Transverse colon (tissue), 4 donors: Measurements from ENCODE around the gene SRSF10. TPM values are rescaled to one million over a fixed set of nuclear protein-coding genes. Genes with fewer than 3 reads are reported as not detected.

Experiments used
- DNase-seq: peaks from one replicate; pipeline ENCODE4 v3.0.0-alpha.2; 2019
- H3K27ac ChIP-seq, 4 donors: fragments of 200-600 bp; sonication (generic); 2 replicates each; pipeline ENCODE4 v1.5.1; 2016 to 2018; ENCODE audit warnings: inconsistent platforms in 4 of 4
- H3K27me3 ChIP-seq: fragments of 200-600 bp; sonication (generic); 2 replicates; pipeline ENCODE4 v1.5.1; 2017; ENCODE audit warnings: inconsistent platforms
- H3K36me3 ChIP-seq, 4 donors: fragments of 200-600 bp; sonication (generic); 2 replicates each; pipeline ENCODE4 v1.5.1; 2017 to 2019; ENCODE audit warnings: inconsistent platforms in 4 of 4
- H3K4me1 ChIP-seq, 4 donors: fragments of 200-600 bp; sonication (generic); 2 replicates each; pipeline ENCODE4 v1.5.1; 2017 to 2020; ENCODE audit warnings: inconsistent platforms in 4 of 4
- H3K4me3 ChIP-seq, 4 donors: fragments of 200-600 bp; sonication (generic); 1 replicate in 1 of 4; 2 replicates in 3 of 4; pipeline versions ENCODE4 v1.5.1 to v1.6.1; 2017 to 2019; ENCODE audit warnings: inconsistent platforms in 4 of 4
- H3K9me3 ChIP-seq, 2 donors: fragments of 200-600 bp; sonication (generic); 2 replicates each; pipeline ENCODE4 v1.5.1; 2017 to 2019; ENCODE audit warnings: inconsistent platforms in 2 of 2
- EP300 ChIP-seq: sonication (generic); formaldehyde crosslinking; IDR thresholded peaks from one replicate; pipeline ENCODE4 v1.6.1; 2017; ENCODE audit warnings: antibody characterized with exemption, low read depth
- POLR2A ChIP-seq: fragments of 450-650 bp; IDR thresholded peaks from one replicate; pipeline ENCODE4 v1.6.1; 2016; ENCODE audit warnings: antibody characterized with exemption, mild to moderate bottlenecking, moderate library complexity
- POLR2AphosphoS5 ChIP-seq, 3 donors: sonication (generic); formaldehyde crosslinking; IDR thresholded peaks; one replicate each; pipeline ENCODE4 v1.6.1; 2016; ENCODE audit warnings: antibody characterized with exemption in 3 of 3
- WGBS, 2 donors: methylation state at CpG; one replicate each; pipeline ENCODE4 v1.1.5; 2018; ENCODE audit warnings: low coverage in 1 of 2; 5-methylcytosine and 5-hydroxymethylcytosine counted together
- in situ Hi-C, 4 donors: fragments of 200-750 bp; cut with MboI; loops; one replicate each; pipeline versions ENCODE4 v1.15.0 to v1.15.1; 2017; ENCODE audit warnings: low sequenced_read_pairs in 3 of 4, low pct_ligation_motif_present in 1 of 4, low pct_unique_long_range_greater_than_20kb in 1 of 4
- intact Hi-C: fragments of 100-400 bp; cut with DNase I; formaldehyde crosslinking; loops from one replicate; pipeline ENCODE4 v1.15.1; 2023; ENCODE audit warnings: low total_unique reads
- total RNA-seq, 4 donors: library from RNA; depleted of rRNA; stranded (reverse); fragments of >200 nt; gene quantifications; one replicate each; pipeline ENCODE4 v1.1.0, GENCODE V29; 2016
- TF ChIP-seq, protein P1 (sequence below), 5 experiments: fragments of 200-600 bp in 3 of 5; fragments of 450-650 bp in 2 of 5; sonication (generic) in 3 of 5; IDR thresholded peaks; 1 replicate in 2 of 5; 2 replicates in 3 of 5; pipeline ENCODE4 v1.5.1; 2016 to 2017; ENCODE audit warnings: antibody characterized with exemption in 5 of 5, inconsistent platforms in 3 of 5, mild to moderate bottlenecking in 2 of 5, moderate library complexity in 1 of 5

SRSF10 gene
- total RNA-seq, 4 donors from 2014 or later = 58.4 to 140 (median 91.3) TPM

DNA sequence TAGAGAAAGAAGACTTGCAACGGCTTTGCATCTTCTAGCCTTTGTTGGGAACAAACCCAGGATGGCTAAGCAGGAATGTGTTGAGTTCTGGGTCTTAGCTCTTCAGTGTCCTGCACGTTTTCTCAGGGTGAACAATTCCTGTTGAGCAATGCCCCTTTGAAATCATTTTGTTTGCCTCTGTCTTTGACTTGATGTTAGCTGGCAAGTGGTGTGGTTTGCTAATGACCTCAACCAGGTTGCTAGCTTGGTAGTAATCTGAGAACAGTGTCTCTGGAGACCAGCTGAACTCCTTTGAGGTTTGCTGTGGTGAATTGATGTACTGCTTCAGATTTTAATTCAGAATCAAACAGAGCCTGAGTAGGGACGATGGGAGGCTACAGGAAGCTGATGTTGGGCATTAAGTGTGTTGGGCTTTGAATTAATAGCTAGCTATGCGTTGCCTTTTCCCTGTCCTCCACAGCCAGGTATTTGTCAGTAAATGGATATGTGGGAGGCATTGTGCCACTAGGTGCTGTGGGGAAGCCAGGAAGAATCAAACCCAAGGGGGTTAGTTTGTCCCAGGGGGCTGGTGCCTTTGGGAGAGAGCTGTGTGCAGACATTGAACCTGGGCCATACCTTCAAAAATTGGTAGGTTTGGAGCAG lies 23.3 kb upstream of the SRSF10 start:
- intact Hi-C loops = no loop called here
- TF ChIP-seq POLR2A (no peak), POLR2AphosphoS5 (IDR thresholded peaks at IDR 0.05) (no peak), EP300 (no peak)
- TF ChIP-seq, protein P1, sequence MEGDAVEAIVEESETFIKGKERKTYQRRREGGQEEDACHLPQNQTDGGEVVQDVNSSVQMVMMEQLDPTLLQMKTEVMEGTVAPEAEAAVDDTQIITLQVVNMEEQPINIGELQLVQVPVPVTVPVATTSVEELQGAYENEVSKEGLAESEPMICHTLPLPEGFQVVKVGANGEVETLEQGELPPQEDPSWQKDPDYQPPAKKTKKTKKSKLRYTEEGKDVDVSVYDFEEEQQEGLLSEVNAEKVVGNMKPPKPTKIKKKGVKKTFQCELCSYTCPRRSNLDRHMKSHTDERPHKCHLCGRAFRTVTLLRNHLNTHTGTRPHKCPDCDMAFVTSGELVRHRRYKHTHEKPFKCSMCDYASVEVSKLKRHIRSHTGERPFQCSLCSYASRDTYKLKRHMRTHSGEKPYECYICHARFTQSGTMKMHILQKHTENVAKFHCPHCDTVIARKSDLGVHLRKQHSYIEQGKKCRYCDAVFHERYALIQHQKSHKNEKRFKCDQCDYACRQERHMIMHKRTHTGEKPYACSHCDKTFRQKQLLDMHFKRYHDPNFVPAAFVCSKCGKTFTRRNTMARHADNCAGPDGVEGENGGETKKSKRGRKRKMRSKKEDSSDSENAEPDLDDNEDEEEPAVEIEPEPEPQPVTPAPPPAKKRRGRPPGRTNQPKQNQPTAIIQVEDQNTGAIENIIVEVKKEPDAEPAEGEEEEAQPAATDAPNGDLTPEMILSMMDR (IDR thresholded peaks at IDR 0.05) = no peak
- DNase-seq = no peak
- Histone ChIP-seq H3K36me3 (no peaks in the 10 kb centered on the region), H3K4me1 (no peaks in the 10 kb centered on the region), H3K27me3 (no peaks in the 10 kb centered on the region), H3K27ac (no peak overlapping the region), H3K9me3 (no peaks in the 10 kb centered on the region), H3K4me3 (no peak overlapping the region)
- WGBS, 2 donors = 56 to 83% methylated on average over 1 to 4 of the region's 4 CpGs
- in situ Hi-C loops = no loop called here

DNA sequence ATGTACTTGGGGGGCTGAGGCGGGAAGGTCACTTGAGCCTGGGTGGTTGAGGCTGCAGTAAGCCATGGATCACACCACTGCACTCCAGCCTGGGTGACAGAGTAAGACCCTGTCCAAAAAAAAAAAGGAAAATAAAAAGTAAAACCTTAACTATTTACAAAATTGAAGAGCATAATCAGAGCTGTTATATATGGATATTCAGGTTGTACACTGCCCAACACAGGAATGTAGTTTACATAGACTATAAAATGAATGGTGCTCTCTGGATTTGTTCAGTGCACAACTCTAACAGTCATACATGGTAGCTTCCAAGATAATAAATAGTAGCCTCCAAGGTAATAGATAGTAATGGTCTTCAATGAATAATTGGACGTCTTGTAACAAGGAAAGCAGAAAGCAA lies 22.6 kb upstream of the SRSF10 start:
- DNase-seq = no peak
- H3K27me3 ChIP-seq = no peaks in the 10 kb centered on the region
- H3K4me1 ChIP-seq = no peaks in the 10 kb centered on the region
- WGBS, 2 donors = 69 to 89% methylated on average over 2 of the region's 2 CpGs
- in situ Hi-C loops = no loop called here
- H3K4me3 ChIP-seq = no peak overlapping the region
- H3K27ac ChIP-seq = no peak overlapping the region
- H3K9me3 ChIP-seq = no peaks in the 10 kb centered on the region
- intact Hi-C loops = no loop called here
- no peaks in the 10 kb centered on the region for H3K36me3 ChIP-seq
- TF ChIP-seq EP300 (no peak), POLR2AphosphoS5 (IDR thresholded peaks at IDR 0.05) (no peak), POLR2A (no peak)
- TF ChIP-seq, protein P1 (IDR thresholded peaks at IDR 0.05) = no peak

DNA sequence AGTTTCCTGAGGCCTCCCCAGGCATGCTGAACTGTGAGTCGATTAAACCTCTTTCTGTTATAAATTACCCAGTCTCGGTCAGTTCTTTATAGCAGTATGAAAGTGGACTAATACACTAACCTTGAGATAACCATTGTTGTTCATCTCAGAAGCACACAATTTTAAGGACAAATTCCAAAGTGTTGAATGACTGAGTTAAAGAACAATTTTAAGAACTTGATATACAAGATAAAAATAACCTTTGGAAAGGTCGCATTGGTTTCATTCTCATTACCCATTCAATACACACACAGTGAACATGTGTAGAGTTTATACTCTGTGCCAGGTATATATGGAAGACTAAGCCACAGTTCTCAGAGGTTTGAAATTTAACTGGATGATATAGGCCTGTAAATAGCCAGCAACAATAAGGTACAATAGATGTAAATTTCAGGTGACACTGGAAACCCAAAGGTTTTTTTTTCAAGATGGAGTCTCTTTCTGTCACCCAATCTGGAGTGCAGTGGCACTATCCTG lies 19.1 kb upstream of the SRSF10 start:
- 75 to 90% methylated on average over 3 of the region's 3 CpGs for WGBS, 2 donors

DNA sequence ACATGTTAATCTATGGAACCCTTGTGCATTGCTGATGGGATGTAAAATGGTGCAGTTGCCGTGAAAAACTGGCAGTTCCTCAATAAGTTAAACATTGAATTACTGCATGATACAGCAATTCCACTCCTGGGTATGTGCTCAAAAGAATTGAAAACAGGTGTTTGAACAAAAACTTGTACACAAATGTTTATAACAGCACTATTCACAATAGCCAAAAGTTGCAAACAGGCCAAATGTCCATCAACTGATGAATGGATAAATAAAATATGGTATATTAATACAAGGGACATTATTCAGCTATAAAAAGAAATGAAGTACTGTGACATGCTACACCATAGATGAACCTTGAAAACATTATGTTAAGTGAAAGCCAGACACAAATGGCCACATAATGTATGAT lies 17.7 kb upstream of the SRSF10 start:
- Histone ChIP-seq H3K4me1 (no peaks in the 10 kb centered on the region), H3K9me3 (no peaks in the 10 kb centered on the region), H3K4me3 (no peak overlapping the region), H3K36me3 (no peaks in the 10 kb centered on the region), H3K27ac (no peak overlapping the region), H3K27me3 (no peaks in the 10 kb centered on the region)
- TF ChIP-seq POLR2A = no peak
- TF ChIP-seq, protein P1 (IDR thresholded peaks at IDR 0.05) = no peak
- no peak for TF ChIP-seq EP300
- no peak for TF ChIP-seq POLR2AphosphoS5 (IDR thresholded peaks at IDR 0.05)
- in situ Hi-C loops (no loop called here), intact Hi-C loops (no loop called here)
- 43 to 48% methylated on average over 1 of the region's 1 CpG for WGBS, 2 donors
- DNase-seq = no peak

More for the DNA sequence above, 19.1 kb upstream of the SRSF10 start:
- H3K27ac ChIP-seq = no peak overlapping the region
- intact Hi-C loops (no loop called here), in situ Hi-C loops (no loop called here)
- H3K36me3 ChIP-seq = no peaks in the 10 kb centered on the region
- no peaks in the 10 kb centered on the region for H3K27me3 ChIP-seq
- DNase-seq = no peak
- H3K4me1 ChIP-seq = no peaks in the 10 kb centered on the region
- H3K9me3 ChIP-seq = no peaks in the 10 kb centered on the region
- TF ChIP-seq POLR2AphosphoS5 (IDR thresholded peaks at IDR 0.05) (no peak), EP300 (no peak), POLR2A (no peak)
- TF ChIP-seq, protein P1 (IDR thresholded peaks at IDR 0.05) = no peak
- no peak overlapping the region for H3K4me3 ChIP-seq
